IMR-90 (cell line): ENCODE measurements around the gene THADA. TPM values are rescaled to one million over a fixed set of nuclear protein-coding genes. Genes with fewer than 3 reads are reported as not detected.

Experiments used
- ATAC-seq: fragments of 200-7000 bp; cut with Tn5 transposase; 2 replicates; pipeline ENCODE4 v1.9.1; 2020; ENCODE audit warnings: low read depth, mild to moderate bottlenecking, moderate library complexity
- BruUV-seq: library from RNA; stranded (reverse); fragments of 400-500 nt; replicated peaks from 2 replicates; lab custom pipeline; 2021; lab: Mats Ljungman, UMichigan
- CTCF ChIA-PET: fragments of 300-600 bp; formaldehyde crosslinking; extraction: SDS; loops from one replicate; lab custom pipeline; 2021; ENCODE audit warnings: antibody characterized with exemption; lab: Yijun Ruan, JAX
- POLR2A ChIA-PET: fragments of 300-600 bp; sonication (Branson Sonifier 250); formaldehyde crosslinking; loops from one replicate; lab custom pipeline; 2022; ENCODE audit warnings: antibody characterized with exemption; ENCODE audit not compliant: unreplicated experiment; lab: Charles Lee
- DNase-seq: peaks from one replicate; pipeline ENCODE4 v3.0.0; 2013
- H2AFZ ChIP-seq: replicated peaks from 2 replicates; pipeline ENCODE3; 2013; ENCODE audit warnings: low read length, mild to moderate bottlenecking; ENCODE audit not compliant: poor library complexity
- H2AK5ac ChIP-seq: 2 replicates; pipeline ENCODE4 v1.6.1; 2013; ENCODE audit warnings: low read depth, low read length, inconsistent platforms
- H2AK9ac ChIP-seq: replicated peaks from 2 replicates; pipeline ENCODE3; 2013; ENCODE audit warnings: mild to moderate bottlenecking, low read depth, low read length, moderate library complexity; ENCODE audit not compliant: poor library complexity
- H2BK120ac ChIP-seq: 2 replicates; pipeline ENCODE4 v1.6.1; 2013; ENCODE audit warnings: low read depth, low read length, inconsistent platforms
- H2BK15ac ChIP-seq: 3 replicates; pipeline ENCODE4 v1.6.1; 2013; ENCODE audit warnings: low read depth, low read length, inconsistent platforms
- H2BK20ac ChIP-seq: 2 replicates; pipeline ENCODE4 v1.6.1; 2013; ENCODE audit warnings: low read depth, mild to moderate bottlenecking, inconsistent platforms, low read length, moderate library complexity
- H2BK5ac ChIP-seq: 2 replicates; pipeline ENCODE4 v1.6.1; 2013; ENCODE audit warnings: mild to moderate bottlenecking, low read depth, low read length, inconsistent platforms; ENCODE audit not compliant: poor library complexity, severe bottlenecking
- H3K14ac ChIP-seq: replicated peaks from 2 replicates; pipeline ENCODE4 v1.6.1; 2013; ENCODE audit warnings: low read depth, low read length, inconsistent platforms
- H3K18ac ChIP-seq: 2 replicates; pipeline ENCODE4 v1.6.1; 2013; ENCODE audit warnings: low read depth, low read length, control low read depth
- H3K23ac ChIP-seq: 2 replicates; pipeline ENCODE4 v1.6.1; 2013; ENCODE audit warnings: low read depth, low read length, inconsistent platforms
- H3K27ac ChIP-seq: 2 replicates; pipeline ENCODE4 v1.5.1; 2013; ENCODE audit warnings: mild to moderate bottlenecking, control low read depth, low read length; ENCODE audit not compliant: insufficient read depth
- H3K27me3 ChIP-seq: 2 replicates; pipeline ENCODE4 v1.6.1; 2013; ENCODE audit warnings: low read length; ENCODE audit not compliant: control insufficient read depth, insufficient read depth
- H3K36me3 ChIP-seq: 2 replicates; pipeline ENCODE4 v1.6.1; 2013; ENCODE audit warnings: low read length, mixed read lengths; ENCODE audit not compliant: control insufficient read depth, insufficient read depth
- H3K4ac ChIP-seq: 2 replicates; pipeline ENCODE4 v1.6.1; 2013; ENCODE audit warnings: low read depth, low read length, inconsistent platforms
- H3K4me1 ChIP-seq: 2 replicates; pipeline ENCODE4 v1.6.1; 2013; ENCODE audit warnings: low read length, mixed read lengths; ENCODE audit not compliant: control insufficient read depth, insufficient read depth
- H3K4me2 ChIP-seq: 2 replicates; pipeline ENCODE4 v1.6.1; 2013; ENCODE audit warnings: low read depth, mild to moderate bottlenecking, control low read depth, low read length, moderate library complexity
- H3K4me3 ChIP-seq: 2 replicates; pipeline ENCODE4 v1.5.1; 2013; ENCODE audit warnings: low read depth, mild to moderate bottlenecking, control low read depth, low read length, moderate library complexity; ENCODE audit not compliant: insufficient read depth
- H3K56ac ChIP-seq: 2 replicates; pipeline ENCODE4 v1.6.1; 2013; ENCODE audit warnings: low read length, inconsistent platforms; ENCODE audit not compliant: insufficient read depth; ENCODE audit errors: extremely low read depth
- H3K79me1 ChIP-seq, 2 experiments: 2 replicates each; pipeline ENCODE4 v1.6.1; 2013; ENCODE audit warnings: low read length in 2 of 2, inconsistent platforms in 1 of 2, low read depth in 1 of 2
- H3K9ac ChIP-seq: 2 replicates; pipeline ENCODE4 v1.6.1; 2013; ENCODE audit warnings: low read depth, low read length, control low read depth
- H3K9me1 ChIP-seq: 2 replicates; pipeline ENCODE4 v1.6.1; 2013; ENCODE audit warnings: low read length, inconsistent platforms; ENCODE audit not compliant: insufficient read depth
- H3K9me3 ChIP-seq: 2 replicates; pipeline ENCODE4 v1.6.1; 2013; ENCODE audit warnings: low read length; ENCODE audit not compliant: control insufficient read depth, insufficient read depth
- H4K20me1 ChIP-seq: 2 replicates; pipeline ENCODE4 v1.6.1; 2013; ENCODE audit warnings: low read length, inconsistent platforms; ENCODE audit not compliant: insufficient read depth
- H4K5ac ChIP-seq: 2 replicates; pipeline ENCODE4 v1.6.1; 2013; ENCODE audit warnings: mild to moderate bottlenecking, low read depth, low read length, control low read depth
- H4K8ac ChIP-seq, 2 experiments: 2 replicates each; pipeline ENCODE4 v1.6.1; 2013; ENCODE audit warnings: low read depth in 2 of 2, low read length in 2 of 2, control low read depth in 1 of 2, inconsistent platforms in 1 of 2
- H4K91ac ChIP-seq: 2 replicates; pipeline ENCODE4 v1.6.1; 2013; ENCODE audit warnings: low read depth, low read length, inconsistent platforms; ENCODE audit not compliant: insufficient read depth
- MAFK ChIP-seq: IDR thresholded peaks from 2 replicates; pipeline ENCODE4 v1.6.1; 2012; ENCODE audit warnings: low read depth, low read length, improper control_type of control experiment
- MAZ ChIP-seq: IDR thresholded peaks from 2 replicates; pipeline ENCODE4 v1.6.1; 2012; ENCODE audit warnings: low read depth, mild to moderate bottlenecking, low read length, improper control_type of control experiment, moderate library complexity, borderline replicate concordance
- WGBS, 2 experiments: methylation state at CpG; one replicate each; pipeline versions ENCODE4 v1.1.5 to v1.1.7; 2013; ENCODE audit warnings: missing lambda C conversion rate in 2 of 2; ENCODE audit not compliant: insufficient read length in 1 of 2; ENCODE audit errors: extremely low coverage in 2 of 2; 5-methylcytosine and 5-hydroxymethylcytosine counted together
- dilution Hi-C: fragments of 300-500 bp; cut with HindIII; formaldehyde crosslinking; loops from one replicate; pipeline ENCODE4 v1.14.3; 2018; ENCODE audit warnings: low sequenced_read_pairs; ENCODE audit not compliant: unreplicated experiment
- in situ Hi-C: fragments of 300-500 bp; cut with MboI; formaldehyde crosslinking; loops from 3 replicates; pipeline ENCODE4 v1.14.3; 2019; ENCODE audit warnings: low sequenced_read_pairs, inconsistent platforms, mixed read lengths
- intact Hi-C: fragments of 100-400 bp; cut with micrococcal nuclease; formaldehyde crosslinking; loops from 2 replicates; pipeline ENCODE4 v1.10.0; 2022
- polyA plus RNA-seq, 3 experiments: library from polyadenylated mRNA; depleted of rRNA; stranded (reverse); fragments of >200 nt; gene quantifications; 2 replicates each; pipeline ENCODE4 v1.2.3, GENCODE V29; 2012; ENCODE audit warnings: low replicate concordance in 1 of 3
- total RNA-seq: library from RNA; depleted of rRNA; stranded (reverse); fragments of >200 nt; gene quantifications from 2 replicates; pipeline ENCODE4 v1.2.3, GENCODE V29; 2012

The THADA gene
- total and polyA plus RNA-seq, 2 of the 4 experiments (the other 2 are of a cell fraction), result 10.5 to 21.3 TPM

DNA sequence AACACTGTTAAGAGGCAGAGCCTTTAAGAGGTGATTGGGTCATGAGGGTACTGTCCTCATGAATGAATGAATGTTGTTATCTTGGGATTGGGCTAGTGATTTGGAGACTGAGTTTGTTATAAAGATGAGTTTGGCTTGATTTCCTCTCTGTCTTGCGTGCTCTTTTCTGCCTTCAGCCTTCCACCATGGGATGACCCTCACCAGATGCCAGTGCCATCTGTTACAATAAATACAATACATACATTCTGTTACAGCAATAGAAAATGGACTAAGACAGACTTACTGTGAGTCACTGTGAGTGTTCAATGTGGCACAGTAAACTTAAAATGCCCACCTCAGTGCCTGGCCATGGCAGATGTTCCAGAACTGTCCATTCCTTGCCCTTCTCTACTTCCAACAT, 274.4 kb downstream of the THADA start:
- H3K36me3 ChIP-seq, result no peaks in the 10 kb centered on the region
- no CpG with 5 or more reads among the region's 1 CpG for WGBS, 2 experiments
- H3K14ac ChIP-seq, result no peak overlapping the region
- no peak overlapping the region for H3K9ac ChIP-seq
- TF ChIP-seq MAFK (no peak), MAZ (no peak)
- ATAC-seq (no peak), DNase-seq (no peak)
- no peak overlapping the region for H2AK5ac ChIP-seq
- no peak overlapping the region for H2BK20ac ChIP-seq
- no peaks in the 10 kb centered on the region for H4K20me1 ChIP-seq
- H3K23ac ChIP-seq, result no peak overlapping the region
- H3K4me1 ChIP-seq, result peaks cover 7% of the 10 kb centered on the region
- no peak overlapping the region for H2BK120ac ChIP-seq
- H2BK15ac ChIP-seq, result no peak overlapping the region
- H2AFZ ChIP-seq, result no peak overlapping the region
- no peak overlapping the region for H3K4ac ChIP-seq
- dilution Hi-C loops (no loop called here), intact Hi-C loops (no loop called here), in situ Hi-C loops (no loop called here)
- H3K9me3 ChIP-seq, result no peaks in the 10 kb centered on the region
- H2BK5ac ChIP-seq, result no peak overlapping the region
- no peak overlapping the region for H4K8ac ChIP-seq
- no peaks in the 10 kb centered on the region for H3K27me3 ChIP-seq
- no peak overlapping the region for H3K56ac ChIP-seq
- H2AK9ac ChIP-seq, result no peak overlapping the region
- no peak overlapping the region for H3K18ac ChIP-seq
- no peaks in the 10 kb centered on the region for H3K79me1 ChIP-seq
- no peak overlapping the region for H3K27ac ChIP-seq
- BruUV-seq, result no TSS peak
- no peak overlapping the region for H4K5ac ChIP-seq
- no peak overlapping the region for H4K91ac ChIP-seq
- ChIA-PET CTCF (no interaction called here), POLR2A (no interaction called here)
- H3K4me3 ChIP-seq, result no peak overlapping the region
- H3K9me1 ChIP-seq, result peaks cover 5% of the 10 kb centered on the region; the same call in 1 of the 2 replicates
- no peak overlapping the region for H3K4me2 ChIP-seq
